Stimulated activated naive CD8-positive, alpha-beta T cell treated with anti-CD3 and anti-CD28 coated beads, Interleukin-15, Interleukin-2, amounts not matched to agents 100 ng/mL and 50 ng/mL, for 24 hours (primary cell): ENCODE data around the gene DRC7.

Experiments
- H3K27ac Mint-ChIP-seq: one replicate; pipeline ENCODE4 v1.8.0; 2021; ENCODE audit warnings: mild to moderate bottlenecking, mixed read lengths
- H3K27me3 Mint-ChIP-seq: one replicate; pipeline ENCODE4 v1.8.0; 2021; ENCODE audit warnings: mixed read lengths
- H3K36me3 Mint-ChIP-seq: one replicate; pipeline ENCODE4 v1.8.0; 2021; ENCODE audit warnings: low read depth, mixed read lengths
- H3K4me1 Mint-ChIP-seq: one replicate; pipeline ENCODE4 v1.8.0; 2021; ENCODE audit warnings: low read depth, mixed read lengths
- H3K4me3 Mint-ChIP-seq: one replicate; pipeline ENCODE4 v1.8.0; 2021; ENCODE audit warnings: mild to moderate bottlenecking, mixed read lengths
- H3K9me3 Mint-ChIP-seq: one replicate; pipeline ENCODE4 v1.8.0; 2021; ENCODE audit warnings: mixed read lengths

Gene DRC7

GRCh38 chr16:57679767-57680482, 14.7 kb upstream of the DRC7 start:
- Mint-ChIP-seq H3K27me3 (no peaks in the 10 kb centered on the region), H3K4me3 (no peak overlapping the region), H3K9me3 (no peaks in the 10 kb centered on the region), H3K27ac (no peak overlapping the region), H3K36me3 (no peaks in the 10 kb centered on the region), H3K4me1 (no peaks in the 10 kb centered on the region)

GRCh38 chr16:57680842-57681375, 13.7 kb upstream of the DRC7 start:
- no peaks in the 10 kb centered on the region for H3K36me3 Mint-ChIP-seq
- H3K27ac Mint-ChIP-seq: no peak overlapping the region
- H3K4me3 Mint-ChIP-seq: no peak overlapping the region
- no peaks in the 10 kb centered on the region for H3K9me3 Mint-ChIP-seq
- H3K4me1 Mint-ChIP-seq: no peaks in the 10 kb centered on the region
- no peaks in the 10 kb centered on the region for H3K27me3 Mint-ChIP-seq

- Mint-ChIP-seq H3K4me3 (no peak overlapping the region), H3K27ac (no peak overlapping the region), H3K27me3 (no peaks in the 10 kb centered on the region), H3K4me1 (no peaks in the 10 kb centered on the region), H3K36me3 (no peaks in the 10 kb centered on the region), H3K9me3 (no peaks in the 10 kb centered on the region)
Observed at GRCh38 chr16:57681950-57682728, 12.5 kb upstream of the DRC7 start.

GRCh38 chr16:57682809-57683635, 11.6 kb upstream of the DRC7 start:
- no peaks in the 10 kb centered on the region for H3K27me3 Mint-ChIP-seq
- H3K4me3 Mint-ChIP-seq: no peak overlapping the region
- H3K4me1 Mint-ChIP-seq: no peaks in the 10 kb centered on the region
- H3K27ac Mint-ChIP-seq: no peak overlapping the region
- H3K9me3 Mint-ChIP-seq: no peaks in the 10 kb centered on the region
- H3K36me3 Mint-ChIP-seq: no peaks in the 10 kb centered on the region

- no peaks in the 10 kb centered on the region for H3K9me3 Mint-ChIP-seq
- no peaks in the 10 kb centered on the region for H3K36me3 Mint-ChIP-seq
- H3K27ac Mint-ChIP-seq: no peak overlapping the region
- peaks cover under 1% of the 10 kb centered on the region for H3K4me1 Mint-ChIP-seq
- no peaks in the 10 kb centered on the region for H3K27me3 Mint-ChIP-seq
- H3K4me3 Mint-ChIP-seq: no peak overlapping the region
Observed at GRCh38 chr16:57683636-57684545, 10.7 kb upstream of the DRC7 start.

- H3K36me3 Mint-ChIP-seq: no peaks in the 10 kb centered on the region
- no peak overlapping the region for H3K27ac Mint-ChIP-seq
- peaks cover 10% of the 10 kb centered on the region for H3K4me1 Mint-ChIP-seq
- H3K27me3 Mint-ChIP-seq: no peaks in the 10 kb centered on the region
- H3K4me3 Mint-ChIP-seq: no peak overlapping the region
- no peaks in the 10 kb centered on the region for H3K9me3 Mint-ChIP-seq
Observed at GRCh38 chr16:57684626-57685358, 9.8 kb upstream of the DRC7 start.

- Mint-ChIP-seq H3K36me3 (no peaks in the 10 kb centered on the region), H3K4me1 (peaks cover 18% of the 10 kb centered on the region), H3K27me3 (no peaks in the 10 kb centered on the region), H3K4me3 (no peak overlapping the region), H3K9me3 (no peaks in the 10 kb centered on the region), H3K27ac (no peak overlapping the region)
Observed at GRCh38 chr16:57685633-57686032, 9.0 kb upstream of the DRC7 start.

- no peak overlapping the region for H3K27ac Mint-ChIP-seq
- H3K4me1 Mint-ChIP-seq: peaks cover 21% of the 10 kb centered on the region
- no peaks in the 10 kb centered on the region for H3K36me3 Mint-ChIP-seq
- no peak overlapping the region for H3K4me3 Mint-ChIP-seq
- H3K27me3 Mint-ChIP-seq: no peaks in the 10 kb centered on the region
- H3K9me3 Mint-ChIP-seq: no peaks in the 10 kb centered on the region
Observed at GRCh38 chr16:57686577-57686976, 8.0 kb upstream of the DRC7 start.

- no peaks in the 10 kb centered on the region for H3K27me3 Mint-ChIP-seq
- no peak overlapping the region for H3K27ac Mint-ChIP-seq
- peaks cover 21% of the 10 kb centered on the region for H3K4me1 Mint-ChIP-seq
- H3K4me3 Mint-ChIP-seq: no peak overlapping the region
- H3K9me3 Mint-ChIP-seq: no peaks in the 10 kb centered on the region
- H3K36me3 Mint-ChIP-seq: no peaks in the 10 kb centered on the region
Observed at GRCh38 chr16:57687363-57687929, 7.2 kb upstream of the DRC7 start.

GRCh38 chr16:57688487-57688986, 6.1 kb upstream of the DRC7 start:
- Mint-ChIP-seq H3K36me3 (no peaks in the 10 kb centered on the region), H3K9me3 (no peaks in the 10 kb centered on the region), H3K4me3 (no peak overlapping the region), H3K27me3 (no peaks in the 10 kb centered on the region), H3K27ac (no peak overlapping the region), H3K4me1 (peaks cover 21% of the 10 kb centered on the region)

GRCh38 chr16:57688987-57689761, 5.4 kb upstream of the DRC7 start:
- Mint-ChIP-seq H3K4me3 (peak overlapping the region; percentile 60), H3K9me3 (no peaks in the 10 kb centered on the region), H3K36me3 (no peaks in the 10 kb centered on the region), H3K4me1 (peaks cover 22% of the 10 kb centered on the region), H3K27ac (peak overlapping the region; percentile 87), H3K27me3 (no peaks in the 10 kb centered on the region)

GRCh38 chr16:57689762-57690558, 4.6 kb upstream of the DRC7 start:
- Mint-ChIP-seq H3K9me3 (no peaks in the 10 kb centered on the region), H3K4me1 (peaks cover 30% of the 10 kb centered on the region), H3K27ac (peak overlapping the region; percentile 87), H3K4me3 (peak overlapping the region; percentile 30), H3K27me3 (no peaks in the 10 kb centered on the region), H3K36me3 (no peaks in the 10 kb centered on the region)
